ENCODE measurements around the gene PARD6A.

The PARD6A gene

DNA sequence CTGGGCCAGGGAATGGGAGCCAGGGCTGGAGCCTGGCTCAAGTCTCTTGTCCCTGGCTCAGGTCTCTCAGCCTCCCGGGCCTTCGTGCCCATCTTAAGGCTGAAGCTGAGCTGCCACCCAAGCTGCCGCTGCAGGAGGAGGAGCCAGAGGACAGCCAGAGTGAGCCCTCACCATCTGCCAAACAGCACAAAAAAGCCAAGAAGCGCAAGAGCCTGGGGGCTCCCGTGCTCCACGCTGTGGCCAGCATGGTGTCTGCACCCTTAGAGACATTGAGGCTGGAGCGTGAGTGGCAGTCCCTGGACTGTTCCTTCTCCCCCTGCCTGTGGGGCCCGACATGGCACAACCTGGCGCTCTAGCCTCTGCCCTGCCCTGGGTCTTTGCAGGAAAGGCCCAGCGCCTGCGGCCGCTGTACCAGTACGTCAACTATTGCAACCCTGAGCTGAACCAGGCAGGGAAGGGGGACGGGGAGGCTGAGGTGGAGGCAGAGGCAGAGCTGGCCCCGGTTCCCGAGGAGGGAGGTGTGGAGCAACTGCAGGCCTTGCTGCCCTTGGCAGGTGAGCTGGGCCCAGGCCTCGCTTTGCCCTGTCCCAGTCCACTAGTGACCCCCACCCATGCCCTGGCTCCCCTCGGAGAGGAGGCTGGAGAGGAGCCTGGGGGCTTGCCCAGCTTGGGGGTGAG, 7.2 kb downstream of the PARD6A start:
- peak; percentile 96 for DNase-seq
- peak overlapping the region; percentile 23 for H2BK15ac ChIP-seq (ENCODE audit: low read depth, poor library complexity, severe bottlenecking)

DNA sequence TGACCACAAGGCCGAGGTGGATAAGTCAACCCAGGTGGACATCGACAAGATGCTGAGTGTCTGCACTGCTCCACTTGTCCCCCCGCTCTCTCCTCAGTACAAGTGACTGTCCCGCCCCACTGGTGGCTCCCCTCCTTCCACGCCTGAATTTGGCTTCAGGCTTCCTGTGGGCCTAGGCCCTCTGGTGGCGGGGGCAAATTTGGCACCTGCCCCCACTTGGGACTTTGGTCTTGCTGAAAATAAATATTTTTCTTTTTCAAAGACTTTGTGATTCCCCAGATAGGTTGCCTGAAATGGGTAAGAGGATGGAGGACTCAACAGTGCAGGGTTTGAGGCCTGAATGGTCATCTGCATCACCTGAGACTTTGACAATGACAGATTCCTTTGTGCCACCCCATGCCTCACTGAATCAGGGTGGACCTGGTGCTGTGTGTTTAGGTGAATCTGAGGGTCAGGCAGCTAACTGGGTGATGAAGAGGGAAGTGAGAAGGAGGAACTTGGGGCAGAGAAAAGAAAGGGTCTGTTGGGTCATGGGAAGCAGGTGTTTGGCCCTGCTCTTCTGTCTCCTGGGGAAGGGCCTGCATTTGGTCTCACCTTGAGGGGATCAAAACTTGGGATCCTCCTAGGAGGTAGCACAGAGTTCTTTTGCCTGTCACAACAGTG, 7.9 kb downstream of the PARD6A start:
- Histone ChIP-seq H3K4me3 (ENCODE audit: insufficient read depth in 1 of 2, low read depth in 1 of 2, low read length in 2 of 2) (no peak overlapping the region), H2BK12ac (ENCODE audit: low read length in 2 of 2) (no peak overlapping the region), H2AK5ac (ENCODE audit: low read length, severe bottlenecking) (no peak overlapping the region), H4K91ac (ENCODE audit: low read length) (no peak overlapping the region), H4K8ac (ENCODE audit: low read length) (no peak overlapping the region), H3K36me3 (ENCODE audit: control insufficient read depth in 1 of 2, insufficient read depth in 2 of 2, low read depth in 1 of 2, low read length in 2 of 2) (peaks cover 8 to 9% of the 10 kb centered on the region in 2 experiments), H3K4me2 (ENCODE audit: low read length, poor library complexity, severe bottlenecking) (no peak overlapping the region), H3K27me3 (ENCODE audit: control insufficient read depth in 1 of 2, insufficient read depth in 1 of 2, low read length in 2 of 2) (no peaks in the 10 kb centered on the region), H2AFZ (ENCODE audit: low read depth, low read length) (no peak overlapping the region), H2BK120ac (ENCODE audit: low read depth, low read length) (no peak overlapping the region), H3K4me1 (ENCODE audit: control insufficient read depth, insufficient read depth, low read depth, low read length) (peaks cover 32% of the 10 kb centered on the region), H3K79me1 (replicated peaks; ENCODE audit: low read length, poor library complexity, severe bottlenecking) (peaks cover 5% of the 10 kb centered on the region), H3K27ac (ENCODE audit: low read length, poor library complexity, severe bottlenecking) (no peak overlapping the region), H3K9me3 (ENCODE audit: control insufficient read depth, low read length) (no peaks in the 10 kb centered on the region), H2BK15ac (ENCODE audit: low read depth, poor library complexity, severe bottlenecking) (no peak overlapping the region), H3K23ac (ENCODE audit: low read length in 2 of 2) (no peak overlapping the region), H3K9ac (ENCODE audit: low read length) (no peak overlapping the region), H3K4ac (ENCODE audit: low read depth in 1 of 2, low read length in 2 of 2) (no peak overlapping the region), H2BK5ac (ENCODE audit: low read depth, low read length, poor library complexity, severe bottlenecking) (no peak overlapping the region), H3K14ac (ENCODE audit: low read length in 2 of 2) (no peak overlapping the region), H3K18ac (ENCODE audit: low read depth in 1 of 2, low read length in 2 of 2) (no peak overlapping the region)
- no peak for DNase-seq
- 88% methylated on average over 6 of the region's 6 CpGs for WGBS

More for the DNA sequence above, 7.2 kb downstream of the PARD6A start:
- peaks cover 26% of the 10 kb centered on the region for H3K4me1 ChIP-seq (ENCODE audit: control insufficient read depth, insufficient read depth, low read depth, low read length)
- H3K4me2 ChIP-seq (ENCODE audit: low read length, poor library complexity, severe bottlenecking): peak overlapping the region; percentile 2
- H2AK5ac ChIP-seq (ENCODE audit: low read length, severe bottlenecking): no peak overlapping the region
- H2BK12ac ChIP-seq (ENCODE audit: low read length in 2 of 2): no peak overlapping the region
- peak overlapping the region; percentile 64 for H4K8ac ChIP-seq (ENCODE audit: low read length)
- peak overlapping the region in 1 of 2 experiments; percentile 17 for H3K4ac ChIP-seq (ENCODE audit: low read depth in 1 of 2, low read length in 2 of 2)
- no peak overlapping the region for H2BK5ac ChIP-seq (ENCODE audit: low read depth, low read length, poor library complexity, severe bottlenecking)
- H2AFZ ChIP-seq (ENCODE audit: low read depth, low read length): no peak overlapping the region
- peak overlapping the region in 1 of 2 experiments; percentile 85 for H3K4me3 ChIP-seq (ENCODE audit: insufficient read depth in 1 of 2, low read depth in 1 of 2, low read length in 2 of 2)
- H3K14ac ChIP-seq (ENCODE audit: low read length in 2 of 2): no peak overlapping the region
- no peak overlapping the region for H2BK120ac ChIP-seq (ENCODE audit: low read depth, low read length)
- no peak overlapping the region for H3K23ac ChIP-seq (ENCODE audit: low read length in 2 of 2)
- no peak overlapping the region for H3K27ac ChIP-seq (ENCODE audit: low read length, poor library complexity, severe bottlenecking)
- no peak overlapping the region for H3K18ac ChIP-seq (ENCODE audit: low read depth in 1 of 2, low read length in 2 of 2)
- peak overlapping the region; percentile 93 for H3K9ac ChIP-seq (ENCODE audit: low read length)
- no peaks in the 10 kb centered on the region for H3K9me3 ChIP-seq (ENCODE audit: control insufficient read depth, low read length)
- H3K27me3 ChIP-seq (ENCODE audit: control insufficient read depth in 1 of 2, insufficient read depth in 1 of 2, low read length in 2 of 2): no peaks in the 10 kb centered on the region
- no peak overlapping the region for H4K91ac ChIP-seq (ENCODE audit: low read length)
- 35% methylated on average over 18 of the region's 18 CpGs for WGBS
- H3K79me1 ChIP-seq (replicated peaks; ENCODE audit: low read length, poor library complexity, severe bottlenecking): peaks cover 5% of the 10 kb centered on the region
- H3K36me3 ChIP-seq (ENCODE audit: control insufficient read depth in 1 of 2, insufficient read depth in 2 of 2, low read depth in 1 of 2, low read length in 2 of 2): peaks cover 14 to 16% of the 10 kb centered on the region in 2 experiments

DNA sequence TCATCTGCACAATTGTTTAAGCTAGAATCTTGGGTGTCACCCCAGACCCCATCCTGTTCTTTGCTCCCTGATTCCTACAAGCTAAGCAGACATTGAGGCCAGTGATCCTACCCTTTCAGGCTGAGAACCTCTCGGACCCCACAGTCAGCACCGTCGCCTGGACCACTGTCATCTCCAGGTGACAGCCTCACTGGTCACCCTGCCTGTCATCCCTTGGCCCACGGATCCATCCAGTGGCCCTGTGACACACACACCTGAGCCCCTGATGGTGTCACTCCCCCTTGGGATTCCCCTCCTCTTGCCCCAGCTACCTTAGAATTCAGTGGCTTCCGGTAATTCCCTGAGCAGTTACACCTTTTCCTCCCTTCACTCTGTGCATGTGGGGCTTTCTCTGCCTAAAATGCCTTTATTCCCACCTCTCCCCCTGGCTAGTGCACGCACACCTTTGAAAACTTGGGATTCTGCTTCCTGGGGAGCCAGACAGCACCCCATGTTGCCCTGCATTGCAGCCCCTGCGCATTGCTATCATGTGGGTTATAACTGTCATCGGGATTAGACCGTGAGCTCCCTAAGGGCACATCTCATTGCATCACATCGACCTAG, 8.8 kb downstream of the PARD6A start:
- no peak overlapping the region for H2BK12ac ChIP-seq (ENCODE audit: low read length in 2 of 2)
- no peak overlapping the region for H2BK5ac ChIP-seq (ENCODE audit: low read depth, low read length, poor library complexity, severe bottlenecking)
- H3K9ac ChIP-seq (ENCODE audit: low read length): no peak overlapping the region
- H2BK15ac ChIP-seq (ENCODE audit: low read depth, poor library complexity, severe bottlenecking): no peak overlapping the region
- no peak overlapping the region for H3K4me2 ChIP-seq (ENCODE audit: low read length, poor library complexity, severe bottlenecking)
- H3K4ac ChIP-seq (ENCODE audit: low read depth in 1 of 2, low read length in 2 of 2): no peak overlapping the region
- no peak overlapping the region for H3K4me3 ChIP-seq (ENCODE audit: insufficient read depth in 1 of 2, low read depth in 1 of 2, low read length in 2 of 2)
- H4K91ac ChIP-seq (ENCODE audit: low read length): no peak overlapping the region
- H3K14ac ChIP-seq (ENCODE audit: low read length in 2 of 2): no peak overlapping the region
- DNase-seq: no peak
- H4K8ac ChIP-seq (ENCODE audit: low read length): no peak overlapping the region
- H3K79me1 ChIP-seq (replicated peaks; ENCODE audit: low read length, poor library complexity, severe bottlenecking): peaks cover 5% of the 10 kb centered on the region
- no peaks in the 10 kb centered on the region for H3K9me3 ChIP-seq (ENCODE audit: control insufficient read depth, low read length)
- WGBS: 92% methylated on average over 10 of the region's 10 CpGs
- peaks cover 40% of the 10 kb centered on the region for H3K4me1 ChIP-seq (ENCODE audit: control insufficient read depth, insufficient read depth, low read depth, low read length)
- H2AK5ac ChIP-seq (ENCODE audit: low read length, severe bottlenecking): no peak overlapping the region
- H2AFZ ChIP-seq (ENCODE audit: low read depth, low read length): no peak overlapping the region
- peaks cover 2 to 9% of the 10 kb centered on the region in 2 experiments for H3K36me3 ChIP-seq (ENCODE audit: control insufficient read depth in 1 of 2, insufficient read depth in 2 of 2, low read depth in 1 of 2, low read length in 2 of 2)
- no peaks in the 10 kb centered on the region for H3K27me3 ChIP-seq (ENCODE audit: control insufficient read depth in 1 of 2, insufficient read depth in 1 of 2, low read length in 2 of 2)
- H3K27ac ChIP-seq (ENCODE audit: low read length, poor library complexity, severe bottlenecking): no peak overlapping the region
- H2BK120ac ChIP-seq (ENCODE audit: low read depth, low read length): no peak overlapping the region
- H3K18ac ChIP-seq (ENCODE audit: low read depth in 1 of 2, low read length in 2 of 2): no peak overlapping the region
- no peak overlapping the region for H3K23ac ChIP-seq (ENCODE audit: low read length in 2 of 2)

DNA sequence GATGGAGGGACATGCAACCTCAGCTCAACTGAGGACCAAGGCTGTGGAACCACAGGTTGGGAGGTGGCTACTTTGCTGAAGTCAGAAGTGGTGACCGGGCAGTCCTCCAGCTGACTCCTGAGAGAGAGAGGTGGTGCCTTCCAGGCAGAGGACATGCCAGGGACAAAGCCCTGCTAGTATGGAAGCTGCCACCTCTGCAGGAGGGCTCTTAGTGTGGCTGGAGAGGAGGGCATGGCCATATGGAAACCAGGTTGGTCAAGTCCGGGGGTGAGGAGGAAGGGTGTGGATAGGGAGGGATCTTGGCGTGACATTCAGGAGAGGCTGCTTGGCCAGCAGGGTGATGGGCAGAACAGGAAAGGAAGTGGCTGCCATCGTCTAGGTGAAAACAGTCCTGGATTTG, 11.5 kb downstream of the PARD6A start:
- H3K18ac ChIP-seq (ENCODE audit: low read depth in 1 of 2, low read length in 2 of 2): no peak overlapping the region
- no peak overlapping the region for H3K9ac ChIP-seq (ENCODE audit: low read length)
- 77% methylated on average over 4 of the region's 4 CpGs for WGBS
- no peaks in the 10 kb centered on the region for H3K9me3 ChIP-seq (ENCODE audit: control insufficient read depth, low read length)
- no peak overlapping the region for H3K4me2 ChIP-seq (ENCODE audit: low read length, poor library complexity, severe bottlenecking)
- no peak overlapping the region for H2BK15ac ChIP-seq (ENCODE audit: low read depth, poor library complexity, severe bottlenecking)
- no peak overlapping the region for H2AFZ ChIP-seq (ENCODE audit: low read depth, low read length)
- no peak overlapping the region for H2AK5ac ChIP-seq (ENCODE audit: low read length, severe bottlenecking)
- H2BK5ac ChIP-seq (ENCODE audit: low read depth, low read length, poor library complexity, severe bottlenecking): no peak overlapping the region
- no peak overlapping the region for H3K4ac ChIP-seq (ENCODE audit: low read depth in 1 of 2, low read length in 2 of 2)
- no peak for DNase-seq
- no peak overlapping the region for H3K14ac ChIP-seq (ENCODE audit: low read length in 2 of 2)
- no peak overlapping the region for H3K27ac ChIP-seq (ENCODE audit: low read length, poor library complexity, severe bottlenecking)
- H2BK12ac ChIP-seq (ENCODE audit: low read length in 2 of 2): no peak overlapping the region
- H3K27me3 ChIP-seq (ENCODE audit: control insufficient read depth in 1 of 2, insufficient read depth in 1 of 2, low read length in 2 of 2): no peaks in the 10 kb centered on the region
- no peak overlapping the region for H4K91ac ChIP-seq (ENCODE audit: low read length)
- no peak overlapping the region for H4K8ac ChIP-seq (ENCODE audit: low read length)
- H3K23ac ChIP-seq (ENCODE audit: low read length in 2 of 2): no peak overlapping the region
- peaks cover 7 to 21% of the 10 kb centered on the region in 2 experiments for H3K36me3 ChIP-seq (ENCODE audit: control insufficient read depth in 1 of 2, insufficient read depth in 2 of 2, low read depth in 1 of 2, low read length in 2 of 2)
- H3K79me1 ChIP-seq (replicated peaks; ENCODE audit: low read length, poor library complexity, severe bottlenecking): peaks cover 2% of the 10 kb centered on the region
- no peak overlapping the region for H2BK120ac ChIP-seq (ENCODE audit: low read depth, low read length)
- peaks cover 31% of the 10 kb centered on the region for H3K4me1 ChIP-seq (ENCODE audit: control insufficient read depth, insufficient read depth, low read depth, low read length)
- H3K4me3 ChIP-seq (ENCODE audit: insufficient read depth in 1 of 2, low read depth in 1 of 2, low read length in 2 of 2): no peak overlapping the region

Data from mesenchymal stem cell (in vitro differentiated cells and primary cell).